ENCODE results near the gene FBXO42. TPM values are rescaled to one million over a fixed set of nuclear protein-coding genes. Genes with fewer than 3 reads are reported as not detected.

The FBXO42 gene
- total and polyA plus RNA-seq, 2 donors (not counting 3 experiments of a cell fraction or from before 2014, with no cell fraction given) = 16.3 to 20.4 TPM

DNA sequence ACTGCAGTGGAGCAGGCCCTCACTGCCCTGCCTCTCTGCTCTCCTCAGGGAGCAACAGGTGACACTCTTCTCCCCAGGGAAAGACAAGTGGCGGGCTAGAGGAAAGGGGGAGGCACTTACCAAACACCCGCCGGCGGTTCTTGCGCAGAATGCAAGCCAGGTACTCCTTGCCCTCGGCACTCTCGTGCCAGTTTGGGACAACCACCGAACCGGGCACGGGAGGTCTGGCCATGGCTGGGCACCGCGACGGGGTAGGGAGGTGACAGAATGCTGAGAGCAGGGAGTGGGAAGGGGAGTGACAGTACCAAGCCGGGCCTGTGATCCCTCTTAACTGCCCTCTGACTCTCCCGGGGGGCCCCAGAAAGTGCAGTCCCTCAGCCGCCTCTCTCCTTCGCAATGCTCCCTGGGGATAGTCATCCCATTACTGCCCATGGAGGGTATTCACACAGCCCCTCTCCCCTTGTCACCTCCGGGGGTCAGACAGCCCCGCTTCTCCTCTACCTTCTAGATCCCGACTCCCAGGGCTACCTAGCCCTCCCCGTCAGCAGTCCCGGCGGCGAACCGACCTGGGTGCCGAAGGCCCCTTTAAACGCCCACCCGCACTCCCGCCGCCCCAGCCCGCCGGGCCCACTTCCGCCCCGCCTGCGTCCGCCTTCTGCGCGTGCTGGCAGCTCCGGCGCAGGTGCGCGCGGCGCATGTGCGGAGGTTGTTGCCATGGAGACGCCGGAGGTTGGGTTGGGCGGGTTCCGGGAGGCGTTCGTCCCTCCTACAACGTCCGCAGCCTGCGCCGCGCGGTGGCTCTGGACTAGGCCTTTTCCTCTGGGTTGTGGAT is 115.6 kb downstream of the FBXO42 start, which contains the start of gene CPLANE2:
Gene CPLANE2 (minus strand): TSS at position 673 of the 832 bp plus-strand sequence. CDS start 441 bp downstream, at position 232.
- Histone ChIP-seq H2AFZ (ENCODE audit: low read depth, low read length) (peak within 1 kb of the TSS; percentile 63), H3K27me3 (ENCODE audit: control insufficient read depth in 2 of 2, insufficient read depth in 2 of 2, low read length in 2 of 2) (no peaks in the 10 kb centered on the region), H3K79me2 (ENCODE audit: control insufficient read depth, insufficient read depth, low read length) (no peaks in the 10 kb centered on the region), H3K9me1 (replicated peaks; ENCODE audit: control insufficient read depth, extremely low read depth, insufficient read depth, low read length) (no peaks in the 10 kb centered on the region), H3K9me3 (replicated peaks; ENCODE audit: control insufficient read depth, insufficient read depth, low read length) (no peaks in the 10 kb centered on the region), H3K4me2 (ENCODE audit: insufficient read depth, low read length) (peak within 1 kb of the TSS; percentile 91), H3K36me3 (ENCODE audit: control insufficient read depth in 2 of 2, extremely low read depth in 1 of 2, insufficient read depth in 2 of 2, low read length in 2 of 2) (no peaks in the 10 kb centered on the region), H3K4me3 (replicated peaks in 1 of 3; ENCODE audit: insufficient read depth in 1 of 3, low read depth in 1 of 3, low read length in 3 of 3) (peak within 1 kb of the TSS; percentile 2 to 53 (median 47)), H4K20me1 (replicated peaks; ENCODE audit: control insufficient read depth, extremely low read depth, insufficient read depth, low read length) (no peaks in the 10 kb centered on the region), H3K9ac (replicated peaks; ENCODE audit: extremely low read depth, insufficient read depth, low read length) (peak within 1 kb of the TSS; percentile 65), H3K27ac (ENCODE audit: insufficient read depth, low read depth, low read length) (peak within 1 kb of the TSS; percentile 63), H3K4me1 (ENCODE audit: control insufficient read depth, extremely low read depth, insufficient read depth, low read length) (peaks cover 15% of the 10 kb centered on the region)
- intact Hi-C loops (cut with micrococcal nuclease) = loop anchor here (1.0 to 2.0 kb wide), 3 partner anchors 19 to 158 kb away; no protein-coding TSS in a partner anchor
- ChIA-PET POLR2A (no interaction called here), CTCF (interaction anchor here (1.1 to 2.0 kb wide), 5 partner anchors 12 to 158 kb away, joined by 3 to 10 read pairs (median 6); no protein-coding TSS in a partner anchor)
- DNase-seq (ENCODE audit: low read depth, low spot score) (peak; percentile 89), FAIRE-seq (peak; percentile 97)
- dilution Hi-C loops (cut with MboI; ENCODE audit: extremely low pct_ligation_motif_present, low sequenced_read_pairs) = no loop called here
- no peak for TF ChIP-seq FOS (IDR thresholded peaks at IDR 0.05; ENCODE audit: borderline replicate concordance, insufficient read depth, low read length)
- TF ChIP-seq POLR2AphosphoS5 (IDR thresholded peaks at IDR 0.05; ENCODE audit: insufficient read depth, low read depth, low read length) = peak; percentile 90
- TF ChIP-seq EZH2 (IDR thresholded peaks at IDR 0.05; ENCODE audit: borderline replicate concordance, low read depth, low read length, severe bottlenecking) = no peak
- TF ChIP-seq JUN (IDR thresholded peaks at IDR 0.05; ENCODE audit: borderline replicate concordance, insufficient read depth, insufficient read length, low read depth) = no peak
- TF ChIP-seq, protein P1, sequence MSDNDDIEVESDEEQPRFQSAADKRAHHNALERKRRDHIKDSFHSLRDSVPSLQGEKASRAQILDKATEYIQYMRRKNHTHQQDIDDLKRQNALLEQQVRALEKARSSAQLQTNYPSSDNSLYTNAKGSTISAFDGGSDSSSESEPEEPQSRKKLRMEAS (IDR thresholded peaks at IDR 0.05; ENCODE audit: insufficient read depth, insufficient read length) = no peak
- peak; percentile 73 for TF ChIP-seq POLR2A (IDR thresholded peaks at IDR 0.05; ENCODE audit: low read depth, low read length)
- BruUV-seq (replicated peaks) = no TSS peak

All from endothelial cell of umbilical vein (primary cell).